HG03354 (cell line): ENCODE data around the gene TBC1D24.

Source experiments
- ATAC-seq: cut with Tn5 transposase; IDR thresholded peaks from one replicate; pipeline ENCODE4 v1.9.1; 2021; ENCODE audit warnings: mild to moderate bottlenecking; ENCODE audit not compliant: unreplicated experiment, poor library complexity, severe bottlenecking

Gene TBC1D24

DNA sequence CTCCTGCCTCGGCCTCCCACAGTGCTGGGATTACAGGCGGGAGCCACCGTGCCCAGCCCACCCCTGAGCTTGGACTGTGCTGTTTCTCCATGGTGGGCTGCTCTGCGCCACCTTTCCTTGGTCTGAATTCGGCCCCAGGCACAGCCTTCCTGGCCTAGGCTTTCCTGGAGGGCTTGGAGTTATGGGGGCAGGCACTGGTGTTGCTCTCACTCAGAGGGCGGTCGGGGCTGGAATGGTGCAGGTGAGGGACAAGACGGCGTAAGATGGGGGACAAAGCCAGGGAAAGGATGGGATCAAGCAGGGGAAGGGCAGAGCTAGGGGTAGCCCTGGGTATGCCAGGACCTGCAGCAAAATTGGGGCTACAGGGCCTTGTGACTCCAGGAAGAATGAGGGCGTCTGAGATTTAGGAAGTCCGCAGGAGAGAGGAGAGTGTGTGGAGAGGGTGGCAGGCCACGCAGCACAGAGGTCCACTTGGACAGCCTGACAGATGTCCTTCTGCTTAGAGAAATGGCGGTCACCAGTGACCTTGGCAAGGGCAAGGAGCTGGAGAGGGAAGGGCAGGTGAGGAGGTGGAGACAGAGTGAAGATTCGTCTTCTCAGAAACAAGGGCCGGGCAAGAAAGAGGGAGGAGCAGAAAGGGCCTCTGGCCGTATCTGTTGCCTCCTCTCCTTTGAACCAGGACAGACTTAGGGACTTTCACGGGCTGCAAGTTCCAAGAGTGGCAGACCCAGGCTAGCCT lies 37.2 kb downstream of the TBC1D24 start:
- no peak for ATAC-seq

GRCh38 chr16:2512735-2513404 lies 37.9 kb downstream of the TBC1D24 start:
- ATAC-seq = no peak

DNA sequence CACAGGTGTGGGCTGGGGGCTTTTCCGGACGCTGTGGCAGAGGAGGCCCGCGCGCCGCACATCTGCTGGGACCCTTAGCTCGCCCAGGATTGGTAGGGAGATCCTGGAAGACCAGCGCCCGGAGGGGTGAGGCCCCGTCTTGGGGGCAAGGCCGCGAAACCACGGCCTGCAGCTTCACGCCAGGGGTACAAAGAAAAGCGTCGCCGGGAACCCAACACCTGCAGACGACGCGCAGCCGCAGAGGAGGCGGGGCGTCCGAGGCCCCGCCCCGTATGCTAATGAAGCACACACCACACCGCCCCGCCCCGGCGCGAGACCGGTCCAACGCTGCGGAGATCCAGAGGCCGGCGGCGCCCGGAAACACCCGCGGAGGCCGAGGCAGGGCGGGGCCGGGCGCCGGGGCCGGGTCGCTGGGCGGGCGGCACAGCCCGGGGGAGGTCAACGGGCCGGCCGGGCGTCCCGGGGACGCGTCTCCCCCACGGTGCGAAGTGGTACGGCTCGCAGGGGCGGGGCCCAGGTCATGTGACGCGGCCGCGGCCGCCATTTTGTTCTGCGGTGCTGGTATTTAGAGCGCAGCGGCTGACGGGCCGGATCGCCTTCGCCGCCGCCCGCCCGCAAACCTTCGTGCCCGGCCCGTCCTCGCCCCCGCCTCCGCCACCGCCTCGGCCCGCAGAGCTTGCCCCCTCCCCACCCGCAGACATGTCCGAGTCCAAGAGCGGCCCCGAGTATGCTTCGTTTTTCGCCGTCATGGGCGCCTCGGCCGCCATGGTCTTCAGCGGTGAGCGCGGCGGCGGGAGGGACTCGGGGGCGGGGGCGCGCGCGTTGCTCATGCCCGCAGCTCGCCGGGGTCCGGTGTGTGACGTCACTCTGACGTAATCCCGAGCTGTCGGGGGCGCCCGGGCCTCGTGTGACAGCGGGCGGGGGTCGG lies 38.7 kb downstream of the TBC1D24 start, which contains the start of gene ATP6V0C:
Gene ATP6V0C (plus strand): TSS at position 548 of the 928 bp plus-strand sequence. CDS start 152 bp downstream, at position 700.
- ATAC-seq = peak; percentile 62

DNA sequence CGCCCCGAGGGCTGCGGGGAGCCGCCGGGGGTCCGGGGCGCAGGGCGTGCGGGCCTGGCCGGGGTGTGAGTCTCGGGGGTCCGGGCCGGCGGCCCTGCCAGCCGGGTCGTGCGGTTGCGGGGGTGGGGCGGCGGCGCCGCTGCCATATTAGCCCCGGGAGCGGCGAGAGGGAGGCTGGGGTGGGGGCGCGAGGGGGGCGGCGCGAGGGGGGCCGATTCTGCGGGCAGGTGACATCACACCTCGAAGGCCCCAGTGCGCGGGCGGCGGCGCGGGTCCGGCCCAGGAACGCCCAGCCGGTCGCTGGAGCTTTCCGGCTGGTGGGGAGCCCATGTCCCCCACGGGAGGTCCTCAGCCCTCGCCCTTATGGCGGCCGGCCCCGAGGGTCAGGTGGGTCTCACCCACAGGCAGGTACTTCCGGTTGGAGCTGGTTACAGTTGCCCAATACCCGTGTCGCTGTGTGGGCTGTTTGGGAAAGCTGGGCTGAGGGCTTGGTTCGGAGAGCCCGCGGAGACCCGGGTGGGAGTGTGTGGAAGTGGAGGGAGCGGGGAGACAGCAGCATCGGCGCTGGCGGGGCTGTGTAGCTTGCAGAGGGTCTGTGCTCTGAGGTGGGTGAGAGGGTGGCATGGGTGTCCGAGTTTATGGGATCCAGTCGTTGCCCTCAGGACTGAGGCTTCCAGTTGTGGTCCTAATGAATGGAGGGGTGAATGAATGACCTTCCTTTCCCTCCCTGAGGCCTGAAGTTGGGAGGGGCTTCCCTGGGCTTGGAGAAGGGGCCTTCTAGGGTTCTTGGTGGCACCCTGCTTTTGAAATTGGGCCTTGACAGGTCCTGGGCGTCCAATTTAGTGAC lies 39.6 kb downstream of the TBC1D24 start:
- no peak for ATAC-seq

DNA sequence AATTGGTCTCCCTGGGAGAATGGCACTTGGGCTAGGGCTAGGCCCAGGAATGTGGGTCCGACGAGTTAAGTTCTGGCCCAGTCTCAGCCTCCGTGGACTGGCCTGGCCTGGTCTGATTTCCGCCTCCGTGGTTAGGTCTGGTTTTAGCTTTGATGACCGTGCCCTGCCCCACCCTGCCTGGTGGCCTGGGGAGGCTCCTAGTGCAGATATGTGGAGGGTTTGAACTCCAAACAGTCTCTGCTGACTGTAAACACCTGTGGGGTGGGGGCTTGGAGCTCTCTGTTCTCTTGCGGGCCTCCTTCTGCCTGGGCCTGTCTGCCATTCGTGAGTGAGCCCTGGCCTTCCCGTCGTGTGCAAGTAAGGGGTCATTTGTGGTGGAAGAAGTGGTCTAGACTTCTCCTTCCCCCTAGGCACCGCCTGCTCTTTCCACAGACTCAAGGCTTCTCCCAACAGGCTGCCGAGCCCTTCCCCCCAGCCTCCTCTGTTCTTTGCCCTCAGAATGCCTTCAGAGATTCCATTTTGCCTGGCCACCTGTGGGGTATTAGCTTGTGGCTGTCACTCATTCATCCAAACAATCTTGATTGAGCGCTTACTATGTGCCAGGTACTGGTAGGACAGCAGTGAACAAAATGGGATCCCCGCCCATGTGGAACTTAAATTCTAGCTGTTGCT lies 40.4 kb downstream of the TBC1D24 start:
- no peak for ATAC-seq

GRCh38 chr16:2516391-2517240 lies 41.7 kb downstream of the TBC1D24 start:
- ATAC-seq = no peak

DNA sequence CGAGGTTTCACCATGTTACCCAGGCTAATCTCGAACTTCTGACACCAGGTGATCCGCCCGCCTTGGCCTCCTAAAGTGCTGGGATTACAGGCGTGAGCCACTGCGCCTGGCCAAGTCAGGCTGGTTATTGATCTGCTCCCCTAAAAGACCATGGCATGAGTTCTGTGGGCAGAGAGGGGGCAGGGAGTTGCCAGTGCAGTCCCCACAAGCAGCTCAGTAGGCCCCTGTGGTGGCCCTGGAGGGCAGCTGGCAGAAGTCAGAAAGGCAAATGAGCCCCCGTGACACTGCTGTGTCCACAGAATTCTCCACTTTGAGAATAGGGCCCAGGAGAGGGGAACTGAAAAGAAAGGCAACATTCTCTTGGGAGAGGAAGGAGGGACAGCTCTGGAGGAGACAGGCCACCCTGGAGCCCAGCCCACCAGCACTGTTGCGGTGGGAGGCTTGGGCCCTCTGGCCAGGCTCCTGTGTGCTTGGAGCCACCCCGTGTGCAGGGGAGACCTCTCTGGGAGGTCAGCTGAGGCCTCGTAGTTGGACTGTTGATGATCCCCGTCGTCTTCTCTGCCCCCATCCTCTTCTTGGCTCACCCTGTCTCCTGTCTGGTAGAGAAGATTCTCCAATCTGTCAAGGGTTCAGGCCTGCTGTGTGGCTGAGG lies 43.2 kb downstream of the TBC1D24 start:
- ATAC-seq = no peak

- ATAC-seq = no peak
Measured at GRCh38 chr16:2518823-2519710, 44.1 kb downstream of the TBC1D24 start.

DNA sequence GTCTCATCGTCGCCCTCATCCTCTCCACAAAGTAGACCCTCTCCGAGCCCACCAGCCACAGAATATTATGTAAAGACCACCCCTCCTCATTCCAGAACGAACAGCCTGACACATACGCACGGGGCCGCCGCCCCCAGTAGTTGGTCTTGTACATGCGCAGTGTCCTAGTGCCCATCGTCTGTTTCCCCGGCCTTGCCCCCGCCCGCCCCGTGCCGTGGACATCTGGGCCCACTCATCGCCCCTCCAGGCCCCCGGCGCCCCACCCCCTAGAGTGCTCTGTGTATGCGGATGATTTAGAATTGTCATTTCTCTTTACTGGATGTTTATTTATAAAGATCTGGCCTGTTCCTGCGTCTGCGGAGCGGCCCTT lies 44.8 kb downstream of the TBC1D24 start:
- ATAC-seq = no peak

DNA sequence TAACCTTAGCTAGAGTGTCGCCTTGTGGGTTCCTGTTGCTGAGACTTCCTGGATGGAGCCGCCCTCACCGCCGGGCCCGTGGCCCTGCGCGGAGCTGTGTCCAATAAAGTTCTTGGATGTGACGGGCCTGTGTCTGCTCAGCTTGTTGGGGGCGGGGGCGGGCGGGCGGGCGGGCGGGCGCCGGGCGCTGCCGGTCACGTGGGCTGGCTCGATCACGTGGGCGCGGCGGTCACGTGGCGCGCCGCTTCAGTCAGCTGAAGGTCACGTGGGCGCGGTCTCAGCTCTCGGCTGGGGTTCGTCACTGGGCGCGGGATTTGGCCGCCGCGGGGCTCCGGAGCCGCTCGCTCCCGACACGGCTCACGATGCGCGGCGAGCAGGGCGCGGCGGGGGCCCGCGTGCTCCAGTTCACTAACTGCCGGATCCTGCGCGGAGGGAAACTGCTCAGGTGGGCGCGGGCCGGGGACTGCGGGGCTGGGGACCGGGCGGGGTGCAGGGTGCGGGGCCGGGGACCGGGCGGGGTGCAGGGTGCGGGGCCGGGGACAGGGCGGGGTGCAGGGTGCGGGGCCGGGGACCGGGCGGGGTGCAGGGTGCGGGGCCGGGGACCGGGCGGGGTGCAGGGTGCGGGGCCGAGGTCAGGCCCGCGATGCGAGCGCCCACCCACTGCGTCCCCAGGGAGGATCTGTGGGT lies 45.3 kb downstream of the TBC1D24 start, which contains the start of gene AMDHD2:
Gene AMDHD2 (plus strand): TSS at position 275 of the 687 bp plus-strand sequence. CDS start 88 bp downstream, at position 363.
- peak; percentile 64 for ATAC-seq

DNA sequence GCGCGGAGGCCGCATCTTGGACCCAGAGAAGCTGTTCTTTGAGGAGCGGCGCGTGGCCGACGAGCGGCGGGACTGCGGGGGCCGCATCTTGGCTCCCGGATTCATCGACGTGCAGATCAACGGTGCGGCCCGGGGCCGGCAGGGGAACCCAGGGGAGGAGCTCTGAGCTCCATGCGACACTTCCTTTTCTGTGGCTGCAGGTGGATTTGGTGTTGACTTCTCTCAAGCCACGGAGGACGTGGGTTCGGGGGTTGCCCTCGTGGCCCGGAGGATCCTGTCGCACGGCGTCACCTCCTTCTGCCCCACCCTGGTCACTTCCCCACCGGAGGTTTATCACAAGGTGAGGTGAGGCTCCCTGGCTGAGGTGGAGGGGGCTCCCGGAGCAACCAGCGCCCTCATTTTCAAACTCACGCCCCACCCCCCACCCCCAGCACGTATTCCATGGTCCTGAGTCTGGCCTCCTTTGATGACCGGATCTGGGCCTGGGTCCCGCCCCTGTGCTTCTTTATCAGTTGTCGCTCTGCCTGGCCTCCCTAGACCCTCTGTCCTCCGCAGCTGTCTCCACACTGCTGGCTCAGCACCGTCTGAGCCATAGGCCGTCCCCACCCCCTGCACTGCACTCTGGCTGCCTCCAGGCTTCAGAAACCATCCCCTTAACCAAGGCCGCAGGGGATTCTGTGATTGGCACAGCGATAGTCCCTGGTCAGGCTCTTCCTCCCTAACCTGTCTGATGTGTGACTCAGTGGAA lies 46.0 kb downstream of the TBC1D24 start:
- ATAC-seq = peak; percentile 31

DNA sequence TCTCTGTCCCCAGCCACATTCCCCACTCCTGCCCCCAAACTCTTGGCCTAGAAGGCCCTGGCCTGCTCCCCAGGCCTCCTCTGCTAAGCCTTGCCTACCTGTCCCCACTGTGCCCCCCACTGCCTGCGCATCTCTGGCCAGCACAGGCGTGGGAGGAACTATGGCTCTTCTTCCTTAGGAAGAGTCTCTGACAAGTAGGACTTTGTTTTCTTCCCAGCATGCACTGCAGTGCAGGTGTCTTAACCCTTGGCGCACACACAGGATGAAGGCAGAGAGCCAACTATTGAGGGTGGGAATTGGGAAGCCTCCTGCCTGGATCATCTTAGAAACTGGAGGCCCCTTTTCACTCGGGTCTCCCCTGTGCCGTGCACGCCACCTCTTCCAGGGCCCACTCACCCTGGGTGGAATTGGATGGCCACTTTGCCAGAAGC lies 48.9 kb downstream of the TBC1D24 start:
- ATAC-seq = no peak

DNA sequence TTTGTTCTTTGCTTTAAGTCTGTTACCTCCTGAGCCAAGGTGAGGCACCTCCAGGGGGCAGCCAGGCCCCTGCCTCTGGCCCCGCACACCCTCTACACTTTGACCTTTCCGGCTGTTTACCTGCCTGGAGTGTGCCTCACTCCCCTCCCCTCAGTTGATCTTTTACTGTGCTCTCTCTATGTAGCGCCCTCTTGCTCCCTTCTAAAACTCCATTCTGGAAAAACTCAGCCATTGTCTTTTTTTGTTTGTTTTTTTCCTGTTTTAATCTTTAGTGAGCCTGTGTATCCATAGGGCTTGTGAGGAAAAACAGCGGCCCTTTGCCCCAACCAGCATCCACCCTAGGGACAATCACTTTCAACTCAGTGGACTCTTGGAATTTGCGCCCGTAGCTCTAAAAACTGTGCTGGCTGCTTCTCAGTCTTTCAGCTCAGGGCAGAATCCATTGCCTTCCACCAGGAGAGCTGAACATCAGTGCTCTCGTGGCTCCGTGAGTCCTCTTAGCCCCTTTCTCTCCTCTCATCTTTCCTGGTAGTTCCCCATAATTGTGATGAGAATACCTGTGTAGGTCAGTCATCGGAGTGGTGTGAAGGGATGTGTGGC lies 49.5 kb downstream of the TBC1D24 start:
- ATAC-seq = no peak

DNA sequence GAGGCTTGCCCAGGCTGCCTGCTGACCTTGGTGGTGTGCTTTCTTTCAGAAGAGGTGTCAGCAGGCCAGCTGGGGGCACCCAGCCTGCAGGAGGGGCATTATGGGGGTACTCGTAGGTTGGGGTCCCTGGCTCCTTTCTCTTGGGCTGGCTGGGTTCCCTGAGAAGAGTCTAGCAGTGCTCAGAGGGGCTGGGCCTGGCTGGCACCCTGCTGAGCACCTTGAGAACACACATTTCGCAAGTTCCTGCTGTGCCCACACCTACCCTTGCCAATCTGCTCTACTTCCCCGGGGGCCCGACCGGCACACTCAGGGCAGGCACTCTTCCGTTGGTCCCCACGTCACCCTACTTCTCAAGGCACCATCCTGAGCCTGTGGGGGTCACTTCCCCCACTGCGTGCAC lies 51.2 kb downstream of the TBC1D24 start:
- no peak for ATAC-seq
